ENCODE measurements around the gene HACD1.

DNA sequence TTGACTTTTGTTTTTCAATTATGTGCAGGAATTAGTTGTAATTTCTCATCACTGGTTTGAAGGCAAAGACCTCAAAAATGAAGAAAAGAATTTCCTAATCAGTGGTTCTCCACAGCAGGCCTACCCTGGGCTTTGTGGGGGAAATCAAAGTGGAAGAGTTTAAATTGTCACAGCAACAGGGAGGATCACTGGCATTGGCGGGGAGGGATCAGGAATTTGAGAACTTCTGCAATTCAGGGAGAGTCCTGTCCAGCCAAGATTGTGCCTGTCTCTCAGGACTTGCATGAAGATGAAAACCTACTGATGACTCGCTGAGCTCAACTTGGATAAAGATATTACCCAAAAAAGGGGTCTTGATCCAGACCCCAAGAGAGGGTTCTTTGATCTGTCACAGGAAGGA lies 70.1 kb downstream of the HACD1 start:
- TF ChIP-seq, protein P1, sequence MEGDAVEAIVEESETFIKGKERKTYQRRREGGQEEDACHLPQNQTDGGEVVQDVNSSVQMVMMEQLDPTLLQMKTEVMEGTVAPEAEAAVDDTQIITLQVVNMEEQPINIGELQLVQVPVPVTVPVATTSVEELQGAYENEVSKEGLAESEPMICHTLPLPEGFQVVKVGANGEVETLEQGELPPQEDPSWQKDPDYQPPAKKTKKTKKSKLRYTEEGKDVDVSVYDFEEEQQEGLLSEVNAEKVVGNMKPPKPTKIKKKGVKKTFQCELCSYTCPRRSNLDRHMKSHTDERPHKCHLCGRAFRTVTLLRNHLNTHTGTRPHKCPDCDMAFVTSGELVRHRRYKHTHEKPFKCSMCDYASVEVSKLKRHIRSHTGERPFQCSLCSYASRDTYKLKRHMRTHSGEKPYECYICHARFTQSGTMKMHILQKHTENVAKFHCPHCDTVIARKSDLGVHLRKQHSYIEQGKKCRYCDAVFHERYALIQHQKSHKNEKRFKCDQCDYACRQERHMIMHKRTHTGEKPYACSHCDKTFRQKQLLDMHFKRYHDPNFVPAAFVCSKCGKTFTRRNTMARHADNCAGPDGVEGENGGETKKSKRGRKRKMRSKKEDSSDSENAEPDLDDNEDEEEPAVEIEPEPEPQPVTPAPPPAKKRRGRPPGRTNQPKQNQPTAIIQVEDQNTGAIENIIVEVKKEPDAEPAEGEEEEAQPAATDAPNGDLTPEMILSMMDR (IDR thresholded peaks at IDR 0.05): no peak
- no peak for TF ChIP-seq POLR2A (IDR thresholded peaks at IDR 0.05)
